IMR-90 (cell line): ENCODE data around the gene ARL6IP5. TPM values are rescaled to one million over a fixed set of nuclear protein-coding genes. Genes with fewer than 3 reads are reported as not detected.

Source experiments
- ATAC-seq: fragments of 200-7000 bp; cut with Tn5 transposase; 2 replicates; pipeline ENCODE4 v1.9.1; 2020; ENCODE audit warnings: low read depth, mild to moderate bottlenecking, moderate library complexity
- BruUV-seq: library from RNA; stranded (reverse); fragments of 400-500 nt; replicated peaks from 2 replicates; lab custom pipeline; 2021; lab: Mats Ljungman, UMichigan
- CTCF ChIA-PET: fragments of 300-600 bp; formaldehyde crosslinking; extraction: SDS; loops from one replicate; lab custom pipeline; 2021; ENCODE audit warnings: antibody characterized with exemption; lab: Yijun Ruan, JAX
- POLR2A ChIA-PET: fragments of 300-600 bp; sonication (Branson Sonifier 250); formaldehyde crosslinking; loops from one replicate; lab custom pipeline; 2022; ENCODE audit warnings: antibody characterized with exemption; ENCODE audit not compliant: unreplicated experiment; lab: Charles Lee
- DNase-seq: peaks from one replicate; pipeline ENCODE4 v3.0.0; 2013
- H2AFZ ChIP-seq: replicated peaks from 2 replicates; pipeline ENCODE3; 2013; ENCODE audit warnings: low read length, mild to moderate bottlenecking; ENCODE audit not compliant: poor library complexity
- H2AK5ac ChIP-seq: 2 replicates; pipeline ENCODE4 v1.6.1; 2013; ENCODE audit warnings: low read depth, low read length, inconsistent platforms
- H2AK9ac ChIP-seq: replicated peaks from 2 replicates; pipeline ENCODE3; 2013; ENCODE audit warnings: mild to moderate bottlenecking, low read depth, low read length, moderate library complexity; ENCODE audit not compliant: poor library complexity
- H2BK120ac ChIP-seq: 2 replicates; pipeline ENCODE4 v1.6.1; 2013; ENCODE audit warnings: low read depth, low read length, inconsistent platforms
- H2BK15ac ChIP-seq: 3 replicates; pipeline ENCODE4 v1.6.1; 2013; ENCODE audit warnings: low read depth, low read length, inconsistent platforms
- H2BK20ac ChIP-seq: 2 replicates; pipeline ENCODE4 v1.6.1; 2013; ENCODE audit warnings: low read depth, mild to moderate bottlenecking, inconsistent platforms, low read length, moderate library complexity
- H2BK5ac ChIP-seq: 2 replicates; pipeline ENCODE4 v1.6.1; 2013; ENCODE audit warnings: mild to moderate bottlenecking, low read depth, low read length, inconsistent platforms; ENCODE audit not compliant: poor library complexity, severe bottlenecking
- H3K14ac ChIP-seq: replicated peaks from 2 replicates; pipeline ENCODE4 v1.6.1; 2013; ENCODE audit warnings: low read depth, low read length, inconsistent platforms
- H3K18ac ChIP-seq: 2 replicates; pipeline ENCODE4 v1.6.1; 2013; ENCODE audit warnings: low read depth, low read length, control low read depth
- H3K23ac ChIP-seq: 2 replicates; pipeline ENCODE4 v1.6.1; 2013; ENCODE audit warnings: low read depth, low read length, inconsistent platforms
- H3K27ac ChIP-seq: 2 replicates; pipeline ENCODE4 v1.5.1; 2013; ENCODE audit warnings: mild to moderate bottlenecking, control low read depth, low read length; ENCODE audit not compliant: insufficient read depth
- H3K27me3 ChIP-seq: 2 replicates; pipeline ENCODE4 v1.6.1; 2013; ENCODE audit warnings: low read length; ENCODE audit not compliant: control insufficient read depth, insufficient read depth
- H3K36me3 ChIP-seq: 2 replicates; pipeline ENCODE4 v1.6.1; 2013; ENCODE audit warnings: low read length, mixed read lengths; ENCODE audit not compliant: control insufficient read depth, insufficient read depth
- H3K4ac ChIP-seq: 2 replicates; pipeline ENCODE4 v1.6.1; 2013; ENCODE audit warnings: low read depth, low read length, inconsistent platforms
- H3K4me1 ChIP-seq: 2 replicates; pipeline ENCODE4 v1.6.1; 2013; ENCODE audit warnings: low read length, mixed read lengths; ENCODE audit not compliant: control insufficient read depth, insufficient read depth
- H3K4me2 ChIP-seq: 2 replicates; pipeline ENCODE4 v1.6.1; 2013; ENCODE audit warnings: low read depth, mild to moderate bottlenecking, control low read depth, low read length, moderate library complexity
- H3K4me3 ChIP-seq: 2 replicates; pipeline ENCODE4 v1.5.1; 2013; ENCODE audit warnings: low read depth, mild to moderate bottlenecking, control low read depth, low read length, moderate library complexity; ENCODE audit not compliant: insufficient read depth
- H3K56ac ChIP-seq: 2 replicates; pipeline ENCODE4 v1.6.1; 2013; ENCODE audit warnings: low read length, inconsistent platforms; ENCODE audit not compliant: insufficient read depth; ENCODE audit errors: extremely low read depth
- H3K79me1 ChIP-seq, 2 experiments: 2 replicates each; pipeline ENCODE4 v1.6.1; 2013; ENCODE audit warnings: low read length in 2 of 2, inconsistent platforms in 1 of 2, low read depth in 1 of 2
- H3K9ac ChIP-seq: 2 replicates; pipeline ENCODE4 v1.6.1; 2013; ENCODE audit warnings: low read depth, low read length, control low read depth
- H3K9me1 ChIP-seq: 2 replicates; pipeline ENCODE4 v1.6.1; 2013; ENCODE audit warnings: low read length, inconsistent platforms; ENCODE audit not compliant: insufficient read depth
- H3K9me3 ChIP-seq: 2 replicates; pipeline ENCODE4 v1.6.1; 2013; ENCODE audit warnings: low read length; ENCODE audit not compliant: control insufficient read depth, insufficient read depth
- H4K20me1 ChIP-seq: 2 replicates; pipeline ENCODE4 v1.6.1; 2013; ENCODE audit warnings: low read length, inconsistent platforms; ENCODE audit not compliant: insufficient read depth
- H4K5ac ChIP-seq: 2 replicates; pipeline ENCODE4 v1.6.1; 2013; ENCODE audit warnings: mild to moderate bottlenecking, low read depth, low read length, control low read depth
- H4K8ac ChIP-seq, 2 experiments: 2 replicates each; pipeline ENCODE4 v1.6.1; 2013; ENCODE audit warnings: low read depth in 2 of 2, low read length in 2 of 2, control low read depth in 1 of 2, inconsistent platforms in 1 of 2
- H4K91ac ChIP-seq: 2 replicates; pipeline ENCODE4 v1.6.1; 2013; ENCODE audit warnings: low read depth, low read length, inconsistent platforms; ENCODE audit not compliant: insufficient read depth
- CHD1 ChIP-seq: IDR thresholded peaks from 2 replicates; pipeline ENCODE4 v1.6.1; 2012; ENCODE audit warnings: low read depth, low read length, improper control_type of control experiment
- FOS ChIP-seq: fragments of 150-350 bp; IDR thresholded peaks from 2 replicates; pipeline ENCODE4 v1.6.1; 2016; ENCODE audit warnings: low read depth, low read length
- MAFK ChIP-seq: IDR thresholded peaks from 2 replicates; pipeline ENCODE4 v1.6.1; 2012; ENCODE audit warnings: low read depth, low read length, improper control_type of control experiment
- MXI1 ChIP-seq: IDR thresholded peaks from 2 replicates; pipeline ENCODE4 v1.6.1; 2012; ENCODE audit warnings: low read depth, mild to moderate bottlenecking, low read length, moderate library complexity, borderline replicate concordance
- POLR2A ChIP-seq: IDR thresholded peaks from 2 replicates; pipeline ENCODE4 v1.6.1; 2012; ENCODE audit warnings: mild to moderate bottlenecking, low read depth, low read length
- RAD21 ChIP-seq: IDR thresholded peaks from 2 replicates; pipeline ENCODE4 v1.6.1; 2012; ENCODE audit warnings: low read length, improper control_type of control experiment
- RCOR1 ChIP-seq: IDR thresholded peaks from 2 replicates; pipeline ENCODE4 v1.6.1; 2012; ENCODE audit warnings: mild to moderate bottlenecking, low read length, improper control_type of control experiment; ENCODE audit not compliant: insufficient replicate concordance
- RFX5 ChIP-seq: IDR thresholded peaks from 2 replicates; pipeline ENCODE4 v1.8.0; 2012; ENCODE audit warnings: low read depth, mild to moderate bottlenecking, low read length, moderate library complexity
- SMC3 ChIP-seq: fragments of 150-350 bp; IDR thresholded peaks from 2 replicates; pipeline ENCODE4 v1.6.1; 2016; ENCODE audit warnings: low read depth, mild to moderate bottlenecking, antibody characterized with exemption, low read length, moderate library complexity
- WGBS, 2 experiments: methylation state at CpG; one replicate each; pipeline versions ENCODE4 v1.1.5 to v1.1.7; 2013; ENCODE audit warnings: missing lambda C conversion rate in 2 of 2; ENCODE audit not compliant: insufficient read length in 1 of 2; ENCODE audit errors: extremely low coverage in 2 of 2; 5-methylcytosine and 5-hydroxymethylcytosine counted together
- dilution Hi-C: fragments of 300-500 bp; cut with HindIII; formaldehyde crosslinking; loops from one replicate; pipeline ENCODE4 v1.14.3; 2018; ENCODE audit warnings: low sequenced_read_pairs; ENCODE audit not compliant: unreplicated experiment
- in situ Hi-C: fragments of 300-500 bp; cut with MboI; formaldehyde crosslinking; loops from 3 replicates; pipeline ENCODE4 v1.14.3; 2019; ENCODE audit warnings: low sequenced_read_pairs, inconsistent platforms, mixed read lengths
- intact Hi-C: fragments of 100-400 bp; cut with micrococcal nuclease; formaldehyde crosslinking; loops from 2 replicates; pipeline ENCODE4 v1.10.0; 2022
- polyA plus RNA-seq, 3 experiments: library from polyadenylated mRNA; depleted of rRNA; stranded (reverse); fragments of >200 nt; gene quantifications; 2 replicates each; pipeline ENCODE4 v1.2.3, GENCODE V29; 2012; ENCODE audit warnings: low replicate concordance in 1 of 3
- total RNA-seq: library from RNA; depleted of rRNA; stranded (reverse); fragments of >200 nt; gene quantifications from 2 replicates; pipeline ENCODE4 v1.2.3, GENCODE V29; 2012
- TF ChIP-seq, protein P1 (sequence below): fragments of 150-350 bp; IDR thresholded peaks from 2 replicates; pipeline ENCODE4 v1.6.1; 2017; ENCODE audit warnings: mild to moderate bottlenecking, antibody characterized with exemption, low read length, low read depth
- TF ChIP-seq, protein P2 (sequence below): fragments of 150-350 bp; IDR thresholded peaks from 2 replicates; pipeline ENCODE4 v1.6.1; 2016; ENCODE audit warnings: low read depth, mild to moderate bottlenecking, low read length, moderate library complexity, borderline replicate concordance

Gene ARL6IP5
- total and polyA plus RNA-seq, 2 of the 4 experiments (the other 2 are of a cell fraction) = 76.4 to 98.8 TPM

DNA sequence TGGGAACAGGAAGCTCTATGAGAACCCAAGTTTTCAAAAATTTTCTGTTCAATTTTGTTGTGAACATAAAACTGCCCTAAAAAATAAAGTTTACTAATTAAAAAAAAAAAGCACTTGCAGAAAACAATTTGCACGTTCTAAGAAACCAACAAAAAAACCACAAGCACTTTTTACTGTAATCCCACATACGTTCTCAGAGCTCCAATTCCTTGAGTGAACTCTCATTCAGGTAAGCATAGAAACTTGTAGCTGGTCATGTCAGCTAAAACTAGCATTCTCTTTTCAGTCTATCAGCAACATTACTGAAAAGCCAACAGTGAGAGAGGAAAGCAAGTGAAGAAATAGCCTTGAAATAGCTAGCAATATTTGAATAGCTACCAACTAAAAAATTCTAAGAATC lies 21.1 kb upstream of the ARL6IP5 start:
- Histone ChIP-seq H3K27me3 (no peaks in the 10 kb centered on the region), H3K56ac (no peak overlapping the region), H3K9me1 (peaks cover 4% of the 10 kb centered on the region; the same call in 1 of the 2 replicates), H2BK20ac (no peak overlapping the region), H2AFZ (no peak overlapping the region), H2AK9ac (no peak overlapping the region), H3K79me1 (peaks cover 4 to 14% of the 10 kb centered on the region in 2 experiments; a peak in 3 of 4 replicates), H3K36me3 (peaks cover 26% of the 10 kb centered on the region), H3K4me2 (no peak overlapping the region), H3K9ac (no peak overlapping the region), H3K4me1 (0 out of 2 replicates have a peak, but pooled peaks cover 2% of the 10 kb centered on the region), H3K23ac (no peak overlapping the region), H4K5ac (no peak overlapping the region), H3K9me3 (no peaks in the 10 kb centered on the region), H2AK5ac (no peak overlapping the region), H2BK15ac (no peak overlapping the region), H4K91ac (no peak overlapping the region), H2BK120ac (no peak overlapping the region), H2BK5ac (no peak overlapping the region), H3K18ac (no peak overlapping the region), H3K4me3 (no peak overlapping the region), H3K14ac (no peak overlapping the region), H4K20me1 (no peaks in the 10 kb centered on the region), H3K4ac (no peak overlapping the region), H3K27ac (no peak overlapping the region), H4K8ac (no peak overlapping the region)
- BruUV-seq = no TSS peak
- dilution Hi-C loops (no loop called here), intact Hi-C loops (no loop called here), in situ Hi-C loops (no loop called here)
- ATAC-seq = no peak
- TF ChIP-seq RFX5 (no peak), RAD21 (no peak), MAFK (no peak), MXI1 (no peak), POLR2A (no peak), FOS (no peak), CHD1 (no peak), RCOR1 (no peak), SMC3 (no peak)
- TF ChIP-seq, protein P1, sequence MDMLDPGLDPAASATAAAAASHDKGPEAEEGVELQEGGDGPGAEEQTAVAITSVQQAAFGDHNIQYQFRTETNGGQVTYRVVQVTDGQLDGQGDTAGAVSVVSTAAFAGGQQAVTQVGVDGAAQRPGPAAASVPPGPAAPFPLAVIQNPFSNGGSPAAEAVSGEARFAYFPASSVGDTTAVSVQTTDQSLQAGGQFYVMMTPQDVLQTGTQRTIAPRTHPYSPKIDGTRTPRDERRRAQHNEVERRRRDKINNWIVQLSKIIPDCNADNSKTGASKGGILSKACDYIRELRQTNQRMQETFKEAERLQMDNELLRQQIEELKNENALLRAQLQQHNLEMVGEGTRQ = no peak
- TF ChIP-seq, protein P2, sequence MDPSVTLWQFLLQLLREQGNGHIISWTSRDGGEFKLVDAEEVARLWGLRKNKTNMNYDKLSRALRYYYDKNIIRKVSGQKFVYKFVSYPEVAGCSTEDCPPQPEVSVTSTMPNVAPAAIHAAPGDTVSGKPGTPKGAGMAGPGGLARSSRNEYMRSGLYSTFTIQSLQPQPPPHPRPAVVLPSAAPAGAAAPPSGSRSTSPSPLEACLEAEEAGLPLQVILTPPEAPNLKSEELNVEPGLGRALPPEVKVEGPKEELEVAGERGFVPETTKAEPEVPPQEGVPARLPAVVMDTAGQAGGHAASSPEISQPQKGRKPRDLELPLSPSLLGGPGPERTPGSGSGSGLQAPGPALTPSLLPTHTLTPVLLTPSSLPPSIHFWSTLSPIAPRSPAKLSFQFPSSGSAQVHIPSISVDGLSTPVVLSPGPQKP = no peak
- WGBS, 2 experiments = no CpG with 5 or more reads among the region's 2 CpGs
- DNase-seq = no peak
- ChIA-PET CTCF (interaction anchor here (0.7 kb wide), 1 partner anchor 11 kb away, joined by 4 read pairs; the partner anchor contains the start of gene TMF1), POLR2A (no interaction called here)
